ENCODE results near the gene TARS3.
"Not testable (repeated sequence)": the region's sequence is repeated elsewhere in the genome, so short reads cannot be mapped to it uniquely, and the experiment has no call there.

Gene TARS3

GRCh38 chr15:101723874-101724674 is at the start of gene TARS3:
Gene TARS3, minus strand, starts transcription at chr15:101724473. Its CDS starts 86 bp downstream, at chr15:101724387.
- peak; percentile 85 for DNase-seq

GRCh38 chr15:101773496-101774100 is 49.3 kb upstream of the TARS3 start:
- DNase-seq: no peak

- no peak for DNase-seq
Measured at GRCh38 chr15:101772921-101773320, 48.6 kb upstream of the TARS3 start.

GRCh38 chr15:101767083-101767640 is 42.9 kb upstream of the TARS3 start:
- DNase-seq: not testable (repeated sequence)

DNA sequence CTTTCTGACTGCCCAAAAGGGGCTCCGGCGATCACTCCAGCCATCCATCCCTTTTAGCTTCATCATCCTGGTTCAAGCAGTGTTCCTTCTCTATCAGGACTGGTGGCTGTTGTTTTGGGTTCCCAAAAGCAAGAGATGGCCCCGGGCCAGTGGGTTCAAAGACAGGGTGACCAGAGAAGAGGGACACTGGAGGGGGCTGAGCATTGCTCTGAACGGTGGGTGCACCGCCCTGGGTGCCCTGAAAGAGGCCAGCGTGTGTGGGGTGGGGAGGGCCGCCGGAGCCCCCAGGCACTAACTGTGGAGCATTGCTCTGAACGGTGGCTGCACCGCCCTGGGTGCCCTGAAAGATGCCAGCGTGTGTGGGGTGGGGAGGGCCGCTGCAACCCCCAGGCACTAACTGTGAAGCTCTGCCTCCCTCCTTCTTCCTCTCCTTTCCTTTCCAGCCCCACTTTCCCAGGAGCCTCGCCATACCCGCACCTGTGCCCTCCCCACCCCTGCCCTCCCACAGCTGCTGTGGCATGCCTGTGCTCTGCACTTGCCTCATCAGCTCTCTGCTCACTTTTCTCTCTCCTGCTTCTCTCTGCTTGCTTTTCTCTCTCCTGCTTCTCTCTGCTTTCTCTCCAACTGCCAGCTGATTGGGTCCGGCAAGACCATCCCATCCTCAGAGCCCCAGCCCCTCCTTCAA is 41.6 kb upstream of the TARS3 start:
- no peak for DNase-seq

DNA sequence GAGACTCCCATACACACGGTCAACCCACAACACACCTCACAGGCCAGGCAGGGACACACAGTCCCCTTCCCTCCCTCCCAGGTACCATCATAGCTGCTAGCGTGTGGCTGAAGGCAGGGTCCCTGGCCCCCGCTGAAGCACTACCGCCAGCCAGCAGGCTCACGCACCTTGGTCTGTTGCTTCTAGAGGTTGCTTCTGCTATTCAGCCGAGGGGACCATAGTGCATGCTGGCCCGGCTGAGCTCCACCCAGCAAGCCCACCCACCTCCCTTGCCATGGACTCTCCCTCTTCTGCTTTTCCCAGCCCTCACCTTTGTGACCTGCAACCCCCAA is 41.0 kb upstream of the TARS3 start:
- DNase-seq: not testable (repeated sequence)

- DNase-seq: not testable (repeated sequence)
Measured at GRCh38 chr15:101764669-101765339, 40.5 kb upstream of the TARS3 start.

GRCh38 chr15:101746716-101747082 is 22.4 kb upstream of the TARS3 start:
- DNase-seq: not testable (repeated sequence)

DNA sequence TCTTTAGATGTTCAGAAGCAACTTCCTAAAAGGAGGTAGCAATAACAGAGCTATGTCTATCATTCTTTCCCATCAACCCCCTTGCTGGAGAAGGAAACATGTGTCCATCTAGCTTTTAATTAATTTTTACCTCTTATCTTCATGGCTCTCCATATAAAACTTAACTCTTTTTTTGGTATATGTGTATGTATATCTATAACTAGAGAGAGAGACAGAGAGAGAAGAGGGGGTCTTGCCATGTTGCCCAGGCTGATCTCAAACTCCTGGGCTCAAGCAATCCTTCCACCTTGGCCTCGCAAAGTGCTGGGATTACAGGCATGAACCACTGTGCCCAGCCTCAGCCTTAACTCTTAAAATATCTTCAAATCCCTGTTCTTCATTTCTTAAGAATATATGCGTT is 10.6 kb upstream of the TARS3 start:
- DNase-seq: not testable (repeated sequence)

DNA sequence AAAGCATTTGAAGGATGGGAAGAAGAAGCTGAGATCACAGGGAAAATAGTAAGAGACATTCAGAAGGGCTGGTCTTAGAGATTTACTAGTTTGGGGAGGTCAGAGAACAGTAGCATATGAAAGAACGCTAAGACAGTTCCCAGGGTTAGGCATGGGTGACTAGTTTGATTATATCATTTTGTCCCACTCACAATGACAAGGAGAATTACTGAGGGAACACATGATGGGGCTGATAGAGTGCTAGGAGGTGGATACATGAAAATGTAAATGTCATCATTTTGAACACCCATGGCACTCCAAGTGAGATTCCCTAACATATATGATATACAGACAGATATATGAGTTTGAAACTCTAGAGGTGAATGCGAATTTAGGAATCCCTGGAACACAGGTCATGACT is 9.3 kb upstream of the TARS3 start:
- no peak for DNase-seq

DNA sequence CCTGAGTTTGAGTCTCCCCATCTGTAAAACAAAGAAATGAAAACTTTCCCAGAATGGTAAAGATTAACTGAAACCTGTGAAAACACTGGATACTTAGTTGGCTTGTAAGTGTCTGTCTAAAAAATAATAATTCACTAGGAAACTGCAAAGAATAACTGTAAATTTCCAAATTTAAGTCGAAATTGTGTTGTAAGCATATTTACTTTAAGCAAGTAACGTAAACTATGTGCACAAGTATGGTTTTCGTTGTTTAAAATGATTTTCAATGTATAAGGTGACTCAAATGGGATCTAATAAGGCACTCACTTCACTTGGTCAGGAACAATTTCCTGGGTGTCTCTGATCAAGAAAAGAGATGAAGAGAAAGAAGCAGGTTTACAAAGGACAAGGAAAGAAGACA is 8.5 kb upstream of the TARS3 start:
- no peak for DNase-seq

DNA sequence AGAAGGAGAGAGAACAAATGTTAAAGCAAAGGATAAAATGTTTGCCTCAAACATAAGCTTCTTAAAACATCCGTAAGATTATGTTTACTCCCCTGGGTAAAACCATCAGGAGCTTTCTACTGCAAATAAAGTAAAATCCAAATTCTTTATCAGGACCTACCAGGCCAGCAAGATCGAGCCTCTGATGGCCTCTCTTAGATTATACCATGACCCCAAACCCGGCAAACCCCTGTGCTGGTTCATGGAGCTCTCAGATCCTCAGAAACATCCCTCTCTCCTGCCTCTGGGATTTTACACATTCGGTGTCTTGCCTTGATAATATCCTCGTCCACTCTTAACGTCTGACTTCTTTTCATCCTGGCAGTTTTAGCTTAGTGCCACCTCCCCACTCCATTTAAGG is 7.5 kb upstream of the TARS3 start:
- no peak for DNase-seq

- DNase-seq: no peak
Measured at GRCh38 chr15:101727186-101727585, 2.9 kb upstream of the TARS3 start.

- no peak for DNase-seq
Measured at GRCh38 chr15:101725073-101725472, 800 bp upstream of the TARS3 start.

DNA sequence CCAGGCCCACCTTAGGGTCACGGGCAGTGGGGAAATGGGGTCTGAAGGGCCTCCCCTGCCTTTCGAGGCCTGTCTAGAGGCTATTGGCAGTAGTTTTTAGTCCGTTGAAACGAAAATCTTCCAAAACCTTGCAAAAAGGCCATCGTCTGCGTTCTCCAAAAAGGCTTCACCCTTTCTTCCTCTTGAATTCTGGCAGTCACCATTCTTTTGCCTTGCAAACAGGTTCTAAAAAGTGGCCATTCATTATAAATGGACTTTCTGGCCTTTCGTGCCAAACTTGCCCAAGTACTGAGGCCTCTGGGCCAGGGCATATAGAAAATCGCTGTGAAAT is 367 bp upstream of the TARS3 start:
- DNase-seq: no peak

DNA sequence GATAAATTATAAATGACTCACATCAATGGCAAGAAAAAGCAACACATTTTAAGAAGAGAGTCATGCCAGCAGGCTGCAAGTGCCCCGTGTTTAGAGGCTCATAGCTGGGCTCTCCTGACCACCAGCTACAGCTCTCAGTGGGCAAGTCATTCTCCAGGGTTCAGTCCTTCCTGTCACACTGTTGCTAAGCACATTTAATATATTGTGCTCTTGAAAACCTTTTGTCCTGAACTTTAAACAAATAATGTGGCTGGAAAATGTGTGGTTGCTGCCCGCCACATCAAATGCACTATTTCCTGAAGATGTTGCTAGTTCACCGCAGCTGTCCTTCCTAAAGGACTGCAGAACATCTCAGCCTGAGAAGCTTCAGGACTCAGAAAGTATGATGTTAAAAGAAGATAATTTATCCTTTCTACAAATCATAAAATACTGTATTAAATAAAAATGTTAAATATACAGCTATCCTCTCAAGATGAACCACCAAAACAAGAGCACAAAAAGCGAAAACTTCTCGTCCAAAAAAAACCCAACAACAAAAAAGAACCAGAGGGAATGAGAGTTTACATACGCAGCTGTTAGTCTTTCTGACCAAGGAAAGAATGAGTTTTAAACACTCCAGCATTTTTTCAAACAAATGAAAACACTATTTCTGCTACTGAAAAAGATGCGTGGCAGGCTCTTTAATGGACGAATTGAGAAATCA is 951 bp downstream of the TARS3 start:
- peak; percentile 26 for DNase-seq

GRCh38 chr15:101718896-101719295 is 5.4 kb downstream of the TARS3 start:
- no peak for DNase-seq

DNA sequence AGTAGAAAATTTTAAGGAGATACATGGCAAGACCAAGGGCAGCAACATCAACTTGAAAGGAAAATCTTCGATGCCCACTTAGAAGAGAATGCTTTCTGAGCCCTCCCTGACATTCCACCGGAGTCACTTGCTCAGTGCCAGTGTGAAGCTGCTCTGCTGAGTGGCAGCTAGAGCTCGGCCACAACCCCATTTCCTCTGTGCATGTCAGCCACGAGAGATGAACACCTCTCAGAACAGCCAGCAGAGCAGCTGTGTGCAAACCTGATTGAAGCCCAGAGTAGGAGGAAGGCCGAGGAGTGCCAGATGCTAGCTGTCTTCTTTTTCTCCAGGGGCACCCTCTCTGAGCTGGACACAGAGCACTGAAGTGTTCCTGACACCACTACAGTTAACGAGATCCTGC is 12.2 kb downstream of the TARS3 start:
- no peak for DNase-seq

DNA sequence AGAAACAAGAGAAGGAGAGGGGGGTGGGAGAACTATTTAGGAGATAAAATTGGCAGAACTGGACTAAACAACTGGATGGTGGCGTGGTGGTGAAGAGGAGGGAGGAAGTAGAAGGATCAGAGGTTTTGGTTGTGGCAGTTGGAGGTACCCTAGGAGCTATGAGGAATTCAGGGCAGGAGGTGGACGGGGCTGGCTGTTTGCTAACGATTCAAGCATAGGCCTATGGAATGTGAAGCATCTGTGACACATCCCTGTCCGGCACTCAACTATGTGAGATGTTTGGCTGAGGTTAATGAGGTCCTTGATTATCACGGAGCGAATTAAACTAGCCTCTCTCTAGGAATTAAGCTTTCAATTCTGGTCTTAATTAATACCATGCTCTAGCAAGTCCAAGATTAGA is 13.5 kb downstream of the TARS3 start:
- DNase-seq: peak; percentile 61

DNA sequence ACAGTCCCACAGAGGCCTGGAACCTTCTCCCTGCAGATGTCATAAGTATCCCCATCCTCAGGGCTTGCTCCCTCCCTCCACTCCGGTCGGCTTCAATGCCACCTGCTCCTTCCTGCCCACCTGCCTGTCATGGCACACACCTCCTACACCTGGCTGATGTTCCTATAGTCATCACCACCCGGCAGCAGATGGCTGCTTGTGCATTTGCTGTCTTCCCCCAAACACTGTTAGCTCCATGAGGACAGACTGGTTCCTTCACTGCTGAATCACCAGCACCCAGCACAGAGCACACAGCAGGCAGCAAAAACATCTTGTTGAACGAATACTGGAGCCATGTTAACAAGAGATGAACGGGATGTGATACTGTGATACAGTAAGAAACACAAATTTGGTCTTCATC is 14.8 kb downstream of the TARS3 start:
- DNase-seq: no peak

DNA sequence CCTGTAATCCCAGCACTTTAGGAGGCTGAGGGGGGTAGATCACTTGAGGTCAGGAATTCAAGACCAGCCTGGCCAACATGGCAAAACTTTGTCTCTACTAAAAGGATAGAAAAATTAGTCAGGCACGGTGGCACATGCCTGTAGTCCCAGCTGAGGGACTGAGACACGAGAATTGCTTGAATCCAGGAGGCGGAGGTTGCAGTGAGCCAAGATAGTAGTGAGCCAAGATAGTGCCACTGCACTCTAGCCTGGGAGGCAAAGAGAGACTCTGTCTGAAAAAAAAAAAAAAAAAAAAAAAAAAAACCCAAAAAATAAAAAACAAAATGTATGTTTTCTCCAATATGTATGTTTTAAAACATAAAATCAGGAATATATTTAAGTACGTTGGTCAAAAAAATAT is 16.3 kb downstream of the TARS3 start:
- no peak for DNase-seq

- no peak for DNase-seq
Measured at GRCh38 chr15:101702077-101702476, 22.2 kb downstream of the TARS3 start.

GRCh38 chr15:101698314-101698713 is 26.0 kb downstream of the TARS3 start:
- DNase-seq: peak; percentile 18
